ENCODE results near the gene NKRF.
"Not testable (repeated sequence)": the region's sequence is repeated elsewhere in the genome, so short reads cannot be mapped to it uniquely, and the experiment has no call there.

NKRF gene

DNA sequence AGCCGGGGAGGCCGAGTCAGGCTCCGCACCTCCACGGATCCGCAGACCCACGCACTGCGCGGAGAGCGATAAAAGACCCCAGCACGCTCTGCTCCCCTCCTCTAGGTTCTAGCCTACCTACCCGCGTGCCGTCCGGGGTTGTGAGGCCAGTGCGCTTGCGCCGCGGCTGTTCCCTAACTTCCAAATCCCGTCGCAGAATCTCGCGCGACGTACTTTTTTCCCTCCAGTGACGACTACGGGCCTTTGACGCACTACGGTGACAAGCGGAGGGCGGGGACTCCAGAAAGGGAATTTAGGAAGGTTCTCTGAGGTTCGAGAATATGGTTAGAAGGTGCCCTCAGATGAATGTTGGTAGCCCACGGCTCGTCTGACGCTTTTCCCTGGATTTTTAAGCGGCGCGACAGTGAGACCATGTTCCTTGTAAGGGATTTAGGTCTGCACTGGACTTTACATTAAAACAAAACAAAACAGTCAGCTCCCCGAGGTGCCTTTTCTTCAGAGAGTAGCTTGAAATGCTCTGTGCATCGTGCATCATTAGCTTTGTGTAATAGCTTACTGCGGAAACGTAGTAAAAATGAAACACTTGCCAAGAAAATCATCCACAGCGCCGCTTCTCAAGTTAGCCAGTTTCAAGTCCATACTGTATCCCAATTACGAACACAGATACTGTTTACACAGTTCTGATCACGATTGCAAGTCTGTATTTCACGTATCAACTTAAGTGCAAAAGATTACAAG is at the start of gene NKRF:
Gene NKRF, minus strand, starts transcription at position 145 of the 738 bp plus-strand sequence.
- DNase-seq, result peak; percentile 57 to 81 (median 68)

GRCh38 chrX:119655125-119655524 is 48.9 kb upstream of the NKRF start:
- peak in 2 of 4 experiments; percentile 3 to 4 for DNase-seq

GRCh38 chrX:119654112-119654531 is 47.9 kb upstream of the NKRF start:
- no peak for DNase-seq

DNA sequence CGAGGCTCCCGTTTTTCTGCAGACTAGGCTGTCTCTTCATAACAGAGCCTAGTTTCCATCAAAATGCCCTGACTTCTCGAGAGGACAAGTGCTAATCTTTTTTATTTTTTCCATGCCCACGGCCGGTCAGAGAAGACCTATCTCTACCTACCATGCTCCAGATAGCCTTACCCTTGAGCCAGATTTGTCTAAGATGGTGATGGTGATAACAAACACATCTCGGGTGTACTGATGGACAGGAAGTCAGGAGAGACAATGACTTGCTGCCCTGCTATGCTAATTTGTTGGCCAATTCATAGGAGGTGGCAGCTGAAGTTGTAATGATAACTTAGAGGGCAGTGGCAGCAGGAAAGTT is 42.2 kb upstream of the NKRF start:
- no peak for DNase-seq

DNA sequence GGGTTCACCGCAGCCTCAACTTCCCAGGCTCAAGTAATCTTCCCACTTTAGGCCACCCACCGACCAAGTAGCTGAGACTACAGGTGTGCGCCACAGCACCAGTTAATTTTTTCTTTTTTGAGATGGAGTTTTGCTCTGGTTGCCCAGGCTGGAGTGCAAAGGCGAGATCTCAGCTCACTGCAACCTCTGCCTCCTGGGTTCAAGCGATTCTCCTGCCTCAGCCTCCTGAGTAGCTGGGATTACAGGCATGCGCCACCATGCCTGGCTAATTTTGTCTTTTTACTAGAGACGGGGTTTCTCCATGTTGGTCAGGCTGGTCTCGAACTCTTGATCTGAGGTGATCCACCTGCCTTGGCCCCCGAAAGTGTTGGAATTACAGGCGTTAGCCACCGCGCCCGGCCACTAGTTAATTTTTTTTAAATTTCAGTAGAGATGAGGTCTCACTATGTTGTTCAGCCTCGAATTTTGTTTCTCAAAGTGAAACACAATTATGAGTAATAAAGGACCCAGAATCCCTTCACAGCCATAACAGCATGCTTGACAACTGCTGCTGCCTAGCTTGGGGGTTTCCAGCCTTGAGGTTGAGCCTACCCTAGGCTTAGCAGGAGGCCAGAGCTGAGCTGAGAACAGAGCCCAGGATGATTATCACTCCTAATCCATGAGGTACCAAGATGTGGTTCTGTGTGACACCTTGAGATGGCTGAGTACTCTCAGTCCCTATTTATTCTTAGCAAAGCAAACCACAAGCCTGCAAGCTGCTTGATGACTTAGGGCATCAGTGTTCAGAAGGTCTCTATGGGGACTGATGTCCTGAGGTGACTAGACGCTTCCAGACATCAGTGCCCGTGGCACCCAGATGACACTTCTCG is 41.6 kb upstream of the NKRF start:
- DNase-seq, result no peak

DNA sequence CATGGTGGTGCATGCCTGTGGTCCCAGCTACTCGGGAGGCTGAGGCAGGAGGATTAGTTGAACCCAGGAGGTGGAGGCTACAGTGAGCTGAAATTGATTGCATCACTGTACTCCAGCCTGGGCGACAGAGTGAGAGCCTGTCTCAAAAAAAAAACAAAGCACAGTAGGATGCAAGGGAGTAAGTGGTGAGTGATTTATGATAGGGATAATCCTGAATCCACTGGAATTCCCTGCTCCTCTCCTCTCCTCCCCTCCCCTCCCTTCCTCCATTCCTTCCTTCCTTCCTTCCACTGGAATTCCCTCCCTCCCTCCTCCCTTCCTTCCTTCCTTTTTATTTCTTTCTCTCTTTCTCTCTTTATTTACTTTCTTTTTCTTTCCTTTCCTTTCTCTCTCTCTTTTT is 40.9 kb upstream of the NKRF start:
- DNase-seq, result no peak

GRCh38 chrX:119646515-119646914 is 40.3 kb upstream of the NKRF start:
- no peak for DNase-seq

DNA sequence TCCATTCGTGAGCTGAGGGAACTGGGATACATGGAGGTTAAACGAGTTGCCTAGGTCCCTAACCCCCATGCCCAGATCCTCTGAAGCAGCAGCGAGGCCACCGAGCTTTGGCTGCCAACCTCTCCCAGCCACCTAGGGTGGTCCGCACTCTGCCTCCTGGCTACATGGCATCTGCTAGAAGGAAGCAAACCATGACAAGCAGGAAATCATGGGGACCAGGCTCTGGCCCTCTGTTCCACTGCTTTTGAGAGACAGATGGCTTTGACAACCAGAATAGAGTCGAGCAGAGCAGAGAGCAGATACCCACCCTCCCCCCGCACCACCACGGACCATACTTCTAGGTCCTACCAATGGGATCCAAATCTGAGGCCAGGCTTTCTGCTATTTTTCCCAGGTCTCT is 37.5 kb upstream of the NKRF start:
- no peak for DNase-seq

DNA sequence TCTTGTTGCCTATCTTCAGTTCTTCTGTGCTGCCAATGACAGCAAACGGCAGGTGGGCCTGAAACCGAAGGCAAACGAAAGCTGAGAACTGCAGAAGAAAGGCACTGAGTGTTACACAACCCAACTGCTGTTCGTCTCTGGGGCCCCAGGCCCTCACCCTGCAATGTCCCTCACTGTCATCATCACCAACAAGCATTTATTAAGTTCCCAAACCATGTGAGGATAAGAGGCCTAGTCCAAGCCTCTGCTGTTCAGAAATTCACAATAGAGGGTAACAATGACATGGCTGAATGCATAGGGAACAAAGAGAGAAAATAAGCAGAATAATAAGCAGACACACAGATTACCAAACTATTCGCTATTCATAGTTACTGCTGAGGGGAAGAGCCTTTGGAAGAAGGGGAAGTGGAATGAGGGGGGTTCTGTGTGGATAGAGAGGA is 34.5 kb upstream of the NKRF start:
- no peak for DNase-seq

GRCh38 chrX:119638725-119639471 is 32.7 kb upstream of the NKRF start:
- no peak for DNase-seq

DNA sequence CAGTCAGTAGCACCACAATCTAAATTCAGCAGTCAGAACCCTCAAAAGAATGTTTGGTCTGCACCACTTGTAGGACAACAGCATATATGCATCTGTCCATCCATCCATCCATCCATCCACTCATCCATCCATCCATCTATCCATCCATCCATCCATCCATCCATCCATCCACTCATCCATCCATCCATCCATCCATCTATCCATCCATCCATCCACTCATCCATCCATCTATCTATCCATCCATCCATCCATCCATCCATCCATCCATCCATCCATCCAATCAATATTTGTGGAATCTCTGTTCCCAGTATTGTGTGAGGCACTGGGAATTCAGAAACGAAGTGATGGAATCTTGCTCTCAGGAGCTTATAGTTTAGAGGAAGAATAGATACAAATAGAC is 31.2 kb upstream of the NKRF start:
- DNase-seq, result not testable (repeated sequence)

GRCh38 chrX:119636419-119636818 is 30.2 kb upstream of the NKRF start:
- DNase-seq, result no peak

GRCh38 chrX:119635799-119636198 is 29.6 kb upstream of the NKRF start:
- DNase-seq, result no peak

DNA sequence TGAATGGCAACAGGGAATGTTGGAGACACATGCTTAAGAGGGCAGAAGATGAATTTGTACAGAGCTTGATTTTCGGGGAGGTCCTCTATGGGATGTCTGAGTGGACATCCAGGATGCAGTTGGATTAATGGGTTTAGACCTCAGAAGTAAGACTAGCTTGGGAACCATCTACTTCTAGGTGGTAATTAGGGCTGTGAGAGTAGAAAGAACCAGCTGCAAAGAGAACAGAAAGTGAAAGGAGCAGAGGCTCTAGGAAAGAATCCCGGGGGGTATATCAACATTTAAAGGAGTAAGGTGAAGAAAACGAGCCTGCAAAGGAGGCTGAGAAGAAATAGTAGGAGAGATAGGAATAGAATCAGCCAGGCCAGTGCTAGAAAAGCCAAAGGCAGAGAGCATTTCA is 29.0 kb upstream of the NKRF start:
- no peak for DNase-seq

GRCh38 chrX:119625843-119626242 is 19.6 kb upstream of the NKRF start:
- no peak for DNase-seq

DNA sequence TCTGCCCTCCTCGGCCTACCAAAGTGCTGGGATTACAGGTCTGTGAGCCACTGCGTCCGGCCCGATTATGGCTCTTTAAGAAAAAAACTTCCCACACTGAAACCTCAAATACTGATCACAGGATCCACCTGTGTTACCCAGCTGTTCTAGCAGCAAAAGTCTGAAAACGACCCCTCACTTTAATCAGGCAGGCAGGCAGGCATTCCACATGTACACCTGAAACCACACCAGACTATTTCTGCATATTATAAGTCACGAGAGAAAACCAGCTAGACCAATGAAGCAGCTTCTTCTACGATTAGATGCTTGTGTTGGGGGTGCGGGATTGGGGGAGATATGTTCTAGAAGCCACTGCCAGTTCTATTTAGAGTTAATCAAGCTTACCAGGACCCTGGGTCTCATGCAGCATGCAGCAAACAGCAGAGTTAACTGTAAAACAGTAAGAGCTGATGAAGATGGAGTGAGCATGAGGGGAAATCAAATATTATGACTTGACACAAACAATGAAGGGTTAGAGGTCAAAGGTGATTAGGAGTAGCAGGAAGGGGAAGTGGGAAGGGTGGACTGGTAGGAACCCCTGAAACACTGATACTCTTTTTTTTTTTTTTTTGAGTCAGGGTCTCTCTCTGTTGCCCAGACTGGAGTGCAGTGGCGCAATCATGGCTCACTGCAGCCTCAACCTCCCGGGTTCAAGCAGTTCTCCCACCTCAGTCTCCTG is 18.9 kb upstream of the NKRF start:
- no peak for DNase-seq

GRCh38 chrX:119624417-119624816 is 18.2 kb upstream of the NKRF start:
- no peak for DNase-seq

DNA sequence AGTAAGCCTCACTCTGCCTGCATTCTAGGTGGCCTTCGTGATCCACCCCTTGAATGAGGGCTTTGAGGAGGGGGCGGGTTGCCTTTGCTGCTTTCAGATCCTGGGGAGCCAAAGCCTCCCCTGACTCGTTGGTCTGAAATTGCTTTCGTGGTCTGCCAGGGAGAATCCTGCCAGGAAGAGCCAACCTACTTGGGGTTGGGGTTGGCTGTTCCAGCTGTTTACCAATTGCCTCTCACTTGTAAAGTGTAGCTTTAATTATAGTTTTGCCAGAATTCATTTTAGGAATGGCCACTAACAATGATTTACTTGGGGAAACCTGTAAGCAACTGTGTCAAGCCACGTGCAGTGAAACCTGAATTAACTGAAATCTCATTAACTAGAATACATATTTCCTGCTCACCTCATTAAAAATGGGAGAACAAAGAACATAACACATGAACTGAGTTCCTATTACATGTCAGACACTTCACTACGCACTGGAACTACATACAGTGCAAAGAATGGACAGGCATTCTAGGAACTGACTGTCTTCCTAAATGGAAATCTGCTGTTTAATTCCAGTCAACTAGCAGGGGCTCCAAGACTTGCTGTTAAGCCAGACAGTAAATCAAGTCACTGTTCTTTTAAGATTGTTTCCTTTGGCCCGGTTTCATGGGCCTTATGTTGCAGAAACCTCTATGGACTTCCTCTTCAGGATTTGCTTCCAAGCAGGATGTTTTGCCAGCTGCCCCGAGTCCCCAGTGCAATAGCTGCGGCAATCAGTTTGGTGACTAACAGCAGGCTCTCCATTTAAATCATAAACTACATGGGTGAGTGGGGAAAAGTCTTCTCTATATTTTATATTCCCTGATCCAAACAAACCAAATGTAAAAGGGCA is 16.4 kb upstream of the NKRF start:
- no peak for DNase-seq

- DNase-seq, result no peak
Observed at GRCh38 chrX:119618439-119618838, 12.2 kb upstream of the NKRF start.

DNA sequence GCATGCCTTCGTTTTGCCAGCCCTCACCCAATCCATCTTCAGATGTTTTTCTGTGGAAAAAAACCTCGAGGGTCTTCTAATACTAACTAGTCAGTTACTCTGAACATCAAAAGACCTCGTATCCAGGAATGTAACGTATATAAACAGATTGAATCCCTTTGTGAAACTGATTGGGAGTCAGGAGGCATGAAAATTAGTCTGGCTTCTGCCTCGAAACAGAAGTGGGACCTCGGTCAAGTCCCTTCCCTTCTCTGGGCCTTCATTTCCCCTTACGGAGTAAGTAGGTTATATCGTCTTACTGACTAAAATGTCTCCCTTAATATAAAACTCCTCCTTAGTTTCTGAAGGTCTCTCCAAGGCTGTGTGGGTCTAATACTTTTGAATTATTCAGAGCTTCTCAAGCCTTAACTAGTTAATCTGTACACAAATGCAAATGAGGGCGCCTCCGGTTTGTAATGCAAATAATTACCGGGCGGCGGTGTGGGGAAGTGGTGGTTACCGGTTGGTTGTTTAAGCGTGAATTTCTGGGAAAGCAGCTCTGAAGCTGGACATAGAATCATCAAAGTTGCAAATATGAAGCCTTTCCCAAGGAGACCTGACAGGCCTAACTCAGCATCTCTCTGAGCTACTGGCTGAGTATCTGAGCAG is 11.4 kb upstream of the NKRF start:
- DNase-seq, result no peak

DNA sequence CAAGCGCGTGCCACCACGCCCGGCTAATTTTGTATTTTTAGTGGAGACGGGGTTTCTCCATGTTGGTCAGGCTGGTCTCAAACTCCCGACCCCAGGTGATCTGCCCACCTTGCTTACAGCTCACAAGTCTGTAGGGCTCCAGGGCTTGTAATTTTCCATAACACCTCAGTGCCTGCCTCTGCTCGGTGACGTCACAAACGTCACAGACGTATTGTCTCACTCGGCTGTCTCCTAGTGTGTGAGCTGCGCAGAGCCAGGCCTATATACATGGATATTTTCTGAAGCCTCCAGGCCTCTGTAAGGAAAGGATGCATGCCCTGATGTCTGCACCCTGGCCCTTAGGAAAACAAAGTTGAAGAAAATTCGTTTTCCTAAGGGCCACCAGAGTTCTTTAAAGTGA is 8.6 kb upstream of the NKRF start:
- DNase-seq, result no peak

Measured in activated naive CD4-positive, alpha-beta T cell (primary cell).